BLaER1 (cell line): ENCODE data around the gene CASP2.
"Not testable (repeated sequence)": the region's sequence is repeated elsewhere in the genome, so short reads cannot be mapped to it uniquely, and the experiment has no call there.

Experiments used
- H3K27ac ChIP-seq: shearing (Covaris generic); formaldehyde crosslinking; 2 replicates; pipeline ENCODE4 v1.8.1; 2022
- H3K27me3 ChIP-seq: shearing (Covaris generic); formaldehyde crosslinking; 2 replicates; pipeline ENCODE4 v1.8.1; 2022
- H3K36me3 ChIP-seq: shearing (Covaris generic); formaldehyde crosslinking; 2 replicates; pipeline ENCODE4 v1.8.1; 2022
- H3K4me1 ChIP-seq: shearing (Covaris generic); formaldehyde crosslinking; 2 replicates; pipeline ENCODE4 v1.8.1; 2022
- H3K4me2 ChIP-seq: shearing (Covaris generic); formaldehyde crosslinking; 2 replicates; pipeline ENCODE4 v1.8.1; 2022
- H3K4me3 ChIP-seq: shearing (Covaris generic); formaldehyde crosslinking; 2 replicates; pipeline ENCODE4 v1.8.1; 2022
- H3K9ac ChIP-seq: shearing (Covaris generic); formaldehyde crosslinking; 2 replicates; pipeline ENCODE4 v1.8.1; 2022
- H3K9me3 ChIP-seq: shearing (Covaris generic); formaldehyde crosslinking; 2 replicates; pipeline ENCODE4 v1.8.1; 2022
- H4K20me1 ChIP-seq: shearing (Covaris generic); formaldehyde crosslinking; 2 replicates; pipeline ENCODE4 v1.8.1; 2022
- Cebpa-rat ChIP-seq: shearing (Covaris generic); IDR thresholded peaks from 2 replicates; pipeline ENCODE4 v1.8.1; 2022

CASP2 gene

GRCh38 chr7:143289421-143289820 lies 1.3 kb downstream of the CASP2 start:
- Histone ChIP-seq H4K20me1 (peaks cover 53% of the 10 kb centered on the region), H3K4me1 (peaks cover 29% of the 10 kb centered on the region), H3K27ac (peak overlapping the region; percentile 99), H3K9me3 (peaks cover 8% of the 10 kb centered on the region; the same call in 1 of the 2 replicates), H3K4me2 (peak overlapping the region; percentile 92), H3K4me3 (peak overlapping the region; percentile 95), H3K27me3 (no peaks in the 10 kb centered on the region), H3K36me3 (peaks cover 43% of the 10 kb centered on the region), H3K9ac (peak overlapping the region; percentile 98)
- no peak for TF ChIP-seq Cebpa-rat

DNA sequence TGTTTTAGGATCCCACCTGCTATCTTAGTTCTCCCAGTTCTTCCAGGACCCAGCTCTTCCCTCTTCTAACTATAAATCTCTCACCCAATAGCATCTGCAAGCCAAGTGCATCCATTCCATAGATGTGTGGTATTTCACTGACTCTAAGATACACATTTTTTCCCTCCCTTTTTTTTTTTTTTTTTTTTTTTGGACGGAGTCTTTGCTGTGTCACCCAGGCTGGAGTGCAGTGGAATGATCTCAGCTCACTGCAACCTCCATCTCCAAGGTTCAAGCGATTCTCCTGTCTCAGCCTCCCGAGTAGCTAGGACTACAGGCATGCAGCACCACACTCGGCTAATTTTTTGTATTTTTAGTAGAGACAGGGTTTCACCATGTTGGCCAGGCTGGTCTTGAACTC lies 1.7 kb downstream of the CASP2 start:
- H3K27me3 ChIP-seq, H3K9me3 ChIP-seq, H3K27ac ChIP-seq: not testable (repeated sequence)
- peak overlapping the region; percentile 92 for H3K4me2 ChIP-seq
- peak overlapping the region; percentile 95 for H3K4me3 ChIP-seq
- peaks cover 58% of the 10 kb centered on the region for H4K20me1 ChIP-seq
- peaks cover 29% of the 10 kb centered on the region for H3K4me1 ChIP-seq
- peaks cover 48% of the 10 kb centered on the region for H3K36me3 ChIP-seq
- peak overlapping the region; percentile 98; the same call in 1 of the 2 replicates for H3K9ac ChIP-seq

DNA sequence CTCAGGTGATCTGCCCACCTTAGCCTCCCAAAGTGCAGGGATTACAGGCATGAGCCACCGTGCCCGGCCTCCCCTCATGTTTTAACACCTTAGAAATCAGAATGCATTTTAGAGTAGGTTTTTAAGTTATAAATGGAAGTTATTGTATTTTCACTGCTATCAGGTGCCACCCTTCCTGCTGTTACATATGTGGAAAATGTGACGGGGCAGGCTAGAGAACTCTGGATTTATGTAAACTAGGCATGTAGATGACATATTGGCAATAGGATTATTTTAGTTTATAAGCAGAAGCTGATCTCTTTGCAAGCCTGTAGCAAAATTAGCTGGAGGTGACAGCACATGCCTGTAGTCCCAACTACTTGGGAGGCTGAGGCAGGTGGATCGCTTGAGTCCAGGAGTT lies 2.1 kb downstream of the CASP2 start:
- H3K4me3 ChIP-seq: peak overlapping the region; percentile 95
- H3K4me2 ChIP-seq: peak overlapping the region; percentile 92
- peak overlapping the region; percentile 53; the same call in 1 of the 2 replicates for H3K9ac ChIP-seq
- H3K27me3 ChIP-seq: no peaks in the 10 kb centered on the region
- no peak for TF ChIP-seq Cebpa-rat
- peaks cover 8% of the 10 kb centered on the region; the same call in 1 of the 2 replicates for H3K9me3 ChIP-seq
- peaks cover 62% of the 10 kb centered on the region for H4K20me1 ChIP-seq
- H3K27ac ChIP-seq: no peak overlapping the region
- H3K4me1 ChIP-seq: peaks cover 29% of the 10 kb centered on the region
- H3K36me3 ChIP-seq: peaks cover 52% of the 10 kb centered on the region

GRCh38 chr7:143292876-143293275 lies 4.7 kb downstream of the CASP2 start:
- Histone ChIP-seq H4K20me1 (peaks cover 85% of the 10 kb centered on the region), H3K4me1 (peaks cover 39% of the 10 kb centered on the region), H3K4me3 (no peak overlapping the region), H3K9me3 (no peaks in the 10 kb centered on the region), H3K27me3 (no peaks in the 10 kb centered on the region), H3K9ac (no peak overlapping the region), H3K36me3 (peaks cover 78% of the 10 kb centered on the region), H3K4me2 (no peak overlapping the region), H3K27ac (no peak overlapping the region)
- no peak for TF ChIP-seq Cebpa-rat

DNA sequence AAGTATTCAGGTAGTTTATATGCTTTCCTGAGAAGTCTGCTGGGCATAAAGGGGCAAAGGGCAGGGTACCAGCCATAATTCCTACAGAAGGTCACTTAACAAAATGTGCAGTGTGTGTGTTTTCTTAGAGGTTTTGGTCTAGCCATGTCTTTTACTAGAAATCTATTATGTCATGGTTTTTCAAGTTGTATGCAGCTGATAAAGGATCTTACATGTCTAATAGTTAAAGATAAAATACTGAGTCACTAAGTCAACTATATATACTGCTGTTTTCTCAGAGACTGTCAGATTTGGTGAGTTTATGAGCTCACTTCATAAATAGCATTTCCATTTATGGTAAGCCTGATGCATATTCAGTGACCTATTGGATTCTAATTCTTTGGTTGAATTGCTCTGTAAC lies 7.7 kb downstream of the CASP2 start:
- H3K27me3 ChIP-seq: no peaks in the 10 kb centered on the region
- TF ChIP-seq Cebpa-rat: no peak
- H3K9ac ChIP-seq: no peak overlapping the region
- peaks cover 92% of the 10 kb centered on the region for H4K20me1 ChIP-seq
- no peaks in the 10 kb centered on the region for H3K9me3 ChIP-seq
- peaks cover 99% of the 10 kb centered on the region for H3K36me3 ChIP-seq
- peak overlapping the region; percentile 24; the same call in 1 of the 2 replicates for H3K4me2 ChIP-seq
- H3K4me3 ChIP-seq: no peak overlapping the region
- peaks cover 32% of the 10 kb centered on the region for H3K4me1 ChIP-seq
- no peak overlapping the region for H3K27ac ChIP-seq

DNA sequence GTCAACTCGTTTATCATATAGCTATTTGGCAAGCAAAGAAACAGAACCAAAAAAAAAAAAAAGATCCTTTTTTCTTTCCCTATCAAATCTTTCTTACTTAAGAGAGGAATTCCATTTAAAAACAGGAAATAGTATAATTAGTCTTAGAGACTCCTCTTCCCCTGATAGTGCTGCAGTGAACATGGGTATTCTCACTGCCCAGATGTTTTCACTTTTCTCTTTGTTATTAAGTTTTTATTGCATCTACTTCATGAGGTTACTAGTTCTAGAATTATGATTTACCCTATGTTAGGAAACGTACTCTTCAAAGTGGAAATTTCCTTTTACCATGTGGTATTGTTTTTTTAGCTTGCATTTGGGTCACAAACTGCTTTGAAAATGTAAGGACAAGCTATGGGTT lies 8.5 kb downstream of the CASP2 start:
- Histone ChIP-seq H4K20me1 (peaks cover 84% of the 10 kb centered on the region), H3K27me3 (no peaks in the 10 kb centered on the region), H3K9me3 (no peaks in the 10 kb centered on the region), H3K9ac (no peak overlapping the region), H3K4me2 (peak overlapping the region; percentile 35), H3K4me3 (no peak overlapping the region), H3K27ac (no peak overlapping the region), H3K4me1 (peaks cover 35% of the 10 kb centered on the region), H3K36me3 (peaks cover 100% of the 10 kb centered on the region)
- TF ChIP-seq Cebpa-rat: no peak

DNA sequence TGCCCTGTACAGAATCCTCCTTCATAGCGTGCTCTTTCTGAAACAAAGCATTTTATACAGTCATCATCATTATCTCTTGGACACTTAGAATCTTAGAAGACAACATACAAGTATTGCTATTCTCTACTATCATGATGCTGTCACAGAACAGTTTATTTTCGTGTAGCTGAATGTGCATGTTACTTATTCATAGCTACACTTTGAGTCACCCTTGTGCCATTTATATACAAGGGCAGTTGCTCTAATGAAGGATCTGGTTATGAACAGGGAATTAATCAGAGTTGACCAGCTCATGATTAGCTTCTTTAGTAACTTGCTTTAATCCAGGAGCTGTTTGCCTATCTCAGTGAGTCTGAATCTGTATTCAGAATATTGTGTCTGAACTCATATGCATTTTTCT lies 11.2 kb downstream of the CASP2 start:
- no peak overlapping the region for H3K4me2 ChIP-seq
- peaks cover 99% of the 10 kb centered on the region for H3K36me3 ChIP-seq
- no peak overlapping the region for H3K9ac ChIP-seq
- no peaks in the 10 kb centered on the region for H3K27me3 ChIP-seq
- peaks cover 67% of the 10 kb centered on the region for H4K20me1 ChIP-seq
- no peak overlapping the region for H3K27ac ChIP-seq
- peaks cover 37% of the 10 kb centered on the region for H3K4me1 ChIP-seq
- H3K9me3 ChIP-seq: no peaks in the 10 kb centered on the region
- TF ChIP-seq Cebpa-rat: no peak
- H3K4me3 ChIP-seq: no peak overlapping the region

DNA sequence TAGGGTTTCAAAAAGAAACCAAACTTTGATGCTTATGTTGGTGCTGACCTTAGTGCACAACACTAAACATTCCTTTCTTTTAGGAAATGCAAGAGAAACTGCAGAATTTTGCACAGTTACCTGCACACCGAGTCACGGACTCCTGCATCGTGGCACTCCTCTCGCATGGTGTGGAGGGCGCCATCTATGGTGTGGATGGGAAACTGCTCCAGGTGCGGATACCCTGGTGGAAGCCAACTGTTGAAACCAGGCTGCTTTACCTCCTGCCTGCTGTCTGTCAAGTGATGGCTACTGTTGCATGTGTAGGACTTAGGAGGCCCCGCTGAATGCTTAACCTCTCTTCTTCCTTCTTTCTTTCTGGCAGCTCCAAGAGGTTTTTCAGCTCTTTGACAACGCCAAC lies 11.7 kb downstream of the CASP2 start:
- no peak overlapping the region for H3K9ac ChIP-seq
- no peaks in the 10 kb centered on the region for H3K9me3 ChIP-seq
- peaks cover 67% of the 10 kb centered on the region for H4K20me1 ChIP-seq
- H3K27me3 ChIP-seq: no peaks in the 10 kb centered on the region
- no peak for TF ChIP-seq Cebpa-rat
- H3K36me3 ChIP-seq: peaks cover 99% of the 10 kb centered on the region
- peaks cover 37% of the 10 kb centered on the region for H3K4me1 ChIP-seq
- H3K4me2 ChIP-seq: 0 out of 2 replicates have a peak overlapping the region, but pooled peaks have one; percentile 8
- peak overlapping the region; percentile 18; the same call in 1 of the 2 replicates for H3K27ac ChIP-seq
- no peak overlapping the region for H3K4me3 ChIP-seq

GRCh38 chr7:143300959-143301935 lies 13.1 kb downstream of the CASP2 start:
- Histone ChIP-seq H3K4me1 (peaks cover 28% of the 10 kb centered on the region), H3K9me3 (no peaks in the 10 kb centered on the region), H3K4me3 (no peak overlapping the region), H3K27me3 (no peaks in the 10 kb centered on the region), H3K27ac (peak overlapping the region; percentile 3; the same call in 1 of the 2 replicates), H4K20me1 (peaks cover 62% of the 10 kb centered on the region), H3K9ac (no peak overlapping the region), H3K4me2 (peak overlapping the region; percentile 15; the same call in 1 of the 2 replicates), H3K36me3 (peaks cover 99% of the 10 kb centered on the region)
- no peak for TF ChIP-seq Cebpa-rat

DNA sequence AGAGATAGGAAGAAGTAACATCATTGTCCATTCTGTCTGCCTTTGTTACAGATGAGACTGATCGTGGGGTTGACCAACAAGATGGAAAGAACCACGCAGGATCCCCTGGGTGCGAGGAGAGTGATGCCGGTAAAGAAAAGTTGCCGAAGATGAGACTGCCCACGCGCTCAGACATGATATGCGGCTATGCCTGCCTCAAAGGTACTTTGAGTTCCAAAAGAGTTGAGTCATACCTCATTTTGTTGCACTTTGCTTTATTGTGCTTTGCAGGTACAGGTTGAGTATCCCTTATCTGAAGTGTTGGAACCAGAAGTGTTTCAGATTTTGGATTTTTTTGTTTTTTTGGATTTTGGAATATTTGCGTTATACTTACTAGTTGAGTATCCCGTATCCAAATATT lies 15.6 kb downstream of the CASP2 start:
- H3K27ac ChIP-seq: no peak overlapping the region
- peaks cover 99% of the 10 kb centered on the region for H3K36me3 ChIP-seq
- H3K4me2 ChIP-seq: no peak overlapping the region
- H3K27me3 ChIP-seq: no peaks in the 10 kb centered on the region
- H3K9ac ChIP-seq: no peak overlapping the region
- H3K4me3 ChIP-seq: no peak overlapping the region
- peaks cover 41% of the 10 kb centered on the region for H4K20me1 ChIP-seq
- 0 out of 2 replicates have a peak, but pooled peaks cover 3% of the 10 kb centered on the region for H3K9me3 ChIP-seq
- TF ChIP-seq Cebpa-rat: no peak
- peaks cover 19% of the 10 kb centered on the region for H3K4me1 ChIP-seq
